HEK293 (cell line): ENCODE results near the gene NUP58.
A peak's percentile ranks its signal among the peaks of the same experiment; 100 is the strongest.

Source experiments
- CTCF ChIA-PET: fragments of 350-600 bp; formaldehyde crosslinking; extraction: SDS; loops from one replicate; lab custom pipeline; 2021; ENCODE audit warnings: antibody characterized with exemption; lab: Yijun Ruan, JAX
- POLR2A ChIA-PET: fragments of 300-600 bp; formaldehyde crosslinking; extraction: SDS; loops from one replicate; lab custom pipeline; 2020; ENCODE audit warnings: antibody characterized with exemption, inconsistent platforms; lab: Yijun Ruan, JAX
- H3K27ac ChIP-seq: fragments of 200-500 bp; sonication (Bioruptor generic); 2 replicates; pipeline ENCODE4 v1.5.1; 2014; ENCODE audit warnings: low read depth, low read length, control low read depth, inconsistent platforms; ENCODE audit errors: extremely low read depth
- H3K36me3 ChIP-seq, 2 experiments: fragments of 200-500 bp in 1 of 2; sonication (Bioruptor generic) in 1 of 2; 1 replicate in 1 of 2; 2 replicates in 1 of 2; pipeline ENCODE4 v1.5.1; 2014 to 2017; ENCODE audit warnings: inconsistent platforms in 2 of 2, low read length in 2 of 2; ENCODE audit not compliant: control insufficient read depth in 2 of 2, insufficient read depth in 1 of 2
- H3K4me1 ChIP-seq: fragments of 200-500 bp; sonication (Bioruptor generic); 2 replicates; pipeline ENCODE4 v1.5.1; 2014; ENCODE audit warnings: mild to moderate bottlenecking, low read length, inconsistent platforms; ENCODE audit not compliant: control insufficient read depth, insufficient read depth
- H3K4me3 ChIP-seq: 2 replicates; pipeline ENCODE4 v1.5.1; 2011; ENCODE audit warnings: low read depth, mild to moderate bottlenecking, control low read depth, low read length, moderate library complexity
- H3K9me3 ChIP-seq: fragments of 200-500 bp; sonication (Bioruptor generic); 2 replicates; pipeline ENCODE4 v1.5.1; 2014; ENCODE audit warnings: low read depth, low read length, inconsistent platforms; ENCODE audit not compliant: control insufficient read depth, insufficient read depth
- ELK4 ChIP-seq: IDR thresholded peaks from 2 replicates; pipeline ENCODE4 v1.6.1; 2011; ENCODE audit warnings: mild to moderate bottlenecking, low read depth, low read length, borderline replicate concordance
- IKZF3 ChIP-seq: fragments of 450-650 bp; IDR thresholded peaks from 2 replicates; pipeline ENCODE4 v1.5.0; 2018; ENCODE audit warnings: missing biosample characterization, mild to moderate bottlenecking, missing genetic modification characterization, moderate library complexity
- KLF10 ChIP-seq: fragments of 450-650 bp; IDR thresholded peaks from 2 replicates; pipeline ENCODE4 v1.5.1; 2018; ENCODE audit warnings: missing biosample characterization, mild to moderate bottlenecking, missing genetic modification characterization
- KLF16 ChIP-seq: fragments of 450-650 bp; formaldehyde crosslinking; IDR thresholded peaks from 2 replicates; pipeline ENCODE4 v1.5.1; 2017; ENCODE audit warnings: missing biosample characterization, missing genetic modification characterization
- KLF17 ChIP-seq: fragments of 450-650 bp; formaldehyde crosslinking; IDR thresholded peaks from 2 replicates; pipeline ENCODE4 v1.5.1; 2016; ENCODE audit warnings: missing biosample characterization, missing genetic modification characterization
- PRDM1 ChIP-seq: fragments of 450-650 bp; formaldehyde crosslinking; IDR thresholded peaks from 2 replicates; pipeline ENCODE4; 2016; ENCODE audit warnings: missing biosample characterization, missing genetic modification characterization
- SP7 ChIP-seq: fragments of 450-650 bp; formaldehyde crosslinking; IDR thresholded peaks from 2 replicates; pipeline ENCODE4 v1.5.1; 2016; ENCODE audit warnings: missing biosample characterization, missing genetic modification characterization
- YY1 ChIP-seq: fragments of 450-650 bp; formaldehyde crosslinking; IDR thresholded peaks from 2 replicates; pipeline ENCODE4 v1.5.1; 2018; ENCODE audit warnings: missing biosample characterization, missing genetic modification characterization
- ZBTB20 ChIP-seq: fragments of 450-650 bp; formaldehyde crosslinking; IDR thresholded peaks from 2 replicates; pipeline ENCODE4 v1.5.1; 2016; ENCODE audit warnings: missing biosample characterization, missing genetic modification characterization
- ZBTB6 ChIP-seq: fragments of 450-650 bp; formaldehyde crosslinking; IDR thresholded peaks from 2 replicates; pipeline ENCODE4 v1.5.1; 2017; ENCODE audit warnings: missing biosample characterization, missing genetic modification characterization
- ZIC2 ChIP-seq: fragments of 450-650 bp; formaldehyde crosslinking; IDR thresholded peaks from 2 replicates; pipeline ENCODE4 v1.5.1; 2016; ENCODE audit warnings: missing biosample characterization, missing genetic modification characterization
- ZNF274 ChIP-seq, 2 experiments: fragments of 200-500 bp in 1 of 2; fragments of 450-650 bp in 1 of 2; sonication (Bioruptor generic) in 1 of 2; formaldehyde crosslinking in 1 of 2; IDR thresholded peaks; 2 replicates each; pipeline versions ENCODE4 v1.5.1 to v1.6.1; 2014 to 2016; ENCODE audit warnings: borderline replicate concordance in 1 of 2, inconsistent platforms in 1 of 2, low read length in 1 of 2, missing biosample characterization in 1 of 2, missing genetic modification characterization in 1 of 2
- ZNF354C ChIP-seq: fragments of 450-650 bp; formaldehyde crosslinking; IDR thresholded peaks from 2 replicates; pipeline ENCODE4 v1.5.1; 2016; ENCODE audit warnings: missing biosample characterization, missing genetic modification characterization, low read depth, borderline replicate concordance
- ZNF488 ChIP-seq: fragments of 450-650 bp; formaldehyde crosslinking; IDR thresholded peaks from 2 replicates; pipeline ENCODE4 v1.5.1; 2016; ENCODE audit warnings: missing biosample characterization, missing genetic modification characterization
- ZNF518A ChIP-seq: fragments of 450-650 bp; formaldehyde crosslinking; conservative IDR thresholded peaks from 2 replicates; pipeline ENCODE4 v1.5.1; 2016; ENCODE audit warnings: low read depth, missing biosample characterization, missing genetic modification characterization
- ZNF530 ChIP-seq: fragments of 450-650 bp; formaldehyde crosslinking; IDR thresholded peaks from 2 replicates; pipeline ENCODE4 v1.5.1; 2016; ENCODE audit warnings: low read depth, missing biosample characterization, missing genetic modification characterization
- ZSCAN30 ChIP-seq: fragments of 450-650 bp; IDR thresholded peaks from 2 replicates; pipeline ENCODE4 v1.5.1; 2018; ENCODE audit warnings: missing biosample characterization, mild to moderate bottlenecking, missing genetic modification characterization, moderate library complexity

Gene NUP58

GRCh38 chr13:25286969-25287961 lies 14.2 kb upstream of the NUP58 start, which contains the start of gene MTMR6 (continued):
- TF ChIP-seq ZSCAN30 (peak; percentile 41), IKZF3 (tag by site-specific recombination) (0 out of 2 replicates have a peak, but pooled peaks have one; percentile 26), ZBTB6 (tag by site-specific recombination) (0 out of 2 replicates have a peak, but pooled peaks have one; percentile 22), ZBTB20 (tag by site-specific recombination) (peak; percentile 85; the same call in 1 of the 2 replicates), ZIC2 (peak; percentile 62), KLF10 (tag by site-specific recombination) (no peak), ZNF530 (tag by site-specific recombination) (no peak), SP7 (tag by site-specific recombination) (peak; percentile 62)

- Histone ChIP-seq H3K4me1 (no peaks in the 10 kb centered on the region), H3K36me3 (no peaks in the 10 kb centered on the region), H3K9me3 (no peaks in the 10 kb centered on the region), H3K4me3 (no peak overlapping the region), H3K27ac (no peak overlapping the region)
- ChIA-PET POLR2A (no interaction called here), CTCF (no interaction called here)
- 0 out of 2 replicates have a peak, but pooled peaks have one; percentile 17 for TF ChIP-seq PRDM1 (tag by site-specific recombination)
- TF ChIP-seq ZNF274 (IDR thresholded peaks at IDR 0.05; ENCODE audit: low read length) = no peak
- no peak for TF ChIP-seq ZNF274 (tag by site-specific recombination; IDR thresholded peaks at IDR 0.05; ENCODE audit: borderline replicate concordance)
- TF ChIP-seq ELK4 = no peak
These were observed 12.5 kb upstream of the NUP58 start for GRCh38 chr13:25288966-25289365.

GRCh38 chr13:25291691-25292090 lies 9.7 kb upstream of the NUP58 start:
- ChIA-PET CTCF (no interaction called here), POLR2A (no interaction called here)
- Histone ChIP-seq H3K36me3 (no peaks in the 10 kb centered on the region), H3K9me3 (no peaks in the 10 kb centered on the region), H3K4me1 (no peaks in the 10 kb centered on the region), H3K4me3 (no peak overlapping the region), H3K27ac (no peak overlapping the region)
- no peak for TF ChIP-seq ZNF488 (tag by site-specific recombination)
- no peak for TF ChIP-seq YY1 (tag by site-specific recombination)
- TF ChIP-seq KLF16 (tag by site-specific recombination) = no peak
- no peak for TF ChIP-seq ZNF354C (tag by site-specific recombination)
- no peak for TF ChIP-seq KLF17 (tag by site-specific recombination)
- no peak for TF ChIP-seq ZNF518A (tag by site-specific recombination)
